T-helper 1 cell (primary cell): Measurements from ENCODE around the gene VMP1.
A peak's percentile ranks its signal among the peaks of the same experiment; 100 is the strongest.
"Not testable (repeated sequence)": the region's sequence is repeated elsewhere in the genome, so short reads cannot be mapped to it uniquely, and the experiment has no call there.

Source experiments
- DNase-seq, 5 donors: peaks; one replicate each; pipeline ENCODE4 v3.0.0-alpha.2; 2012 to 2020

Gene VMP1

GRCh38 chr17:59755069-59755468 is 47.6 kb downstream of the VMP1 start:
- DNase-seq = not testable (repeated sequence)

- no peak for DNase-seq
These were observed 48.9 kb downstream of the VMP1 start for GRCh38 chr17:59756236-59756818.

GRCh38 chr17:59757043-59757442 is 49.6 kb downstream of the VMP1 start:
- no peak for DNase-seq

GRCh38 chr17:59757470-59757869 is 50.0 kb downstream of the VMP1 start:
- DNase-seq = no peak

GRCh38 chr17:59757881-59758385 is 50.5 kb downstream of the VMP1 start:
- DNase-seq = no peak

- DNase-seq = not testable (repeated sequence)
These were observed 51.7 kb downstream of the VMP1 start for GRCh38 chr17:59758998-59759651.

GRCh38 chr17:59760160-59760559 is 52.7 kb downstream of the VMP1 start:
- no peak for DNase-seq

GRCh38 chr17:59761385-59762048 is 54.1 kb downstream of the VMP1 start:
- DNase-seq = no peak

GRCh38 chr17:59762049-59762823 is 54.8 kb downstream of the VMP1 start:
- peak in 1 of 5 donors; percentile 66 for DNase-seq

- DNase-seq = no peak
These were observed 55.4 kb downstream of the VMP1 start for GRCh38 chr17:59762824-59763374.

- no peak for DNase-seq
These were observed 56.4 kb downstream of the VMP1 start for GRCh38 chr17:59763861-59764260.

- no peak for DNase-seq
These were observed 56.9 kb downstream of the VMP1 start for GRCh38 chr17:59764292-59764741.

- DNase-seq = no peak
These were observed 57.6 kb downstream of the VMP1 start for GRCh38 chr17:59765038-59765437.

GRCh38 chr17:59766491-59766890 is 59.0 kb downstream of the VMP1 start:
- DNase-seq = no peak

GRCh38 chr17:59767176-59767575 is 59.7 kb downstream of the VMP1 start:
- no peak for DNase-seq

- no peak for DNase-seq
These were observed 62.4 kb downstream of the VMP1 start for GRCh38 chr17:59769887-59770286.

GRCh38 chr17:59771093-59771492 is 63.6 kb downstream of the VMP1 start:
- DNase-seq = no peak

GRCh38 chr17:59775786-59776350 is 68.4 kb downstream of the VMP1 start:
- DNase-seq = no peak

GRCh38 chr17:59776577-59776976 is 69.1 kb downstream of the VMP1 start:
- DNase-seq = no peak

GRCh38 chr17:59777033-59777432 is 69.6 kb downstream of the VMP1 start:
- no peak for DNase-seq

- no peak for DNase-seq
These were observed 71.5 kb downstream of the VMP1 start for GRCh38 chr17:59778996-59779395.

- DNase-seq = no peak
These were observed 72.1 kb downstream of the VMP1 start for GRCh38 chr17:59779521-59779920.
